ENCODE measurements around the gene PIGBOS1. TPM values are rescaled to one million over a fixed set of nuclear protein-coding genes. Genes with fewer than 3 reads are reported as not detected.
A peak's percentile ranks its signal among the peaks of the same experiment; 100 is the strongest.

PIGBOS1 gene
- total and polyA plus RNA-seq, 9 of the 15 experiments (the other 6 are each of a cell fraction or from before 2014, with no cell fraction given), result 25.2 to 76.2 (median 46.0) TPM

- no peak for TF ChIP-seq RREB1 (CRISPR knock-in tag; IDR thresholded peaks at IDR 0.05)
- peak; percentile 15; the same call in 1 of the 2 replicates for TF ChIP-seq KLF1 (tag; IDR thresholded peaks at IDR 0.05)
- TF ChIP-seq MEF2D (tag; conservative IDR thresholded peaks at IDR 0.05; ENCODE audit: low read depth), result no peak
- peak; percentile 49; the same call in 1 of the 2 replicates for TF ChIP-seq ZNF589 (CRISPR knock-in tag; IDR thresholded peaks at IDR 0.05; ENCODE audit: low read depth)
- TF ChIP-seq THAP12 (CRISPR knock-in tag; IDR thresholded peaks at IDR 0.05), result no peak
- TF ChIP-seq ZNF384 (IDR thresholded peaks at IDR 0.05; ENCODE audit: low read depth, low read length), result no peak
- TF ChIP-seq PYGO2 (tag; IDR thresholded peaks at IDR 0.05), result no peak
- no peak for TF ChIP-seq FUS (optimal IDR thresholded peaks at IDR 0.05; ENCODE audit: low read depth, low read length)
- peak in 1 of 3 experiments; percentile 20 for TF ChIP-seq YY1 (IDR thresholded peaks at IDR 0.05; ENCODE audit: borderline replicate concordance in 1 of 3, control insufficient read depth in 1 of 3, extremely low read depth in 1 of 3, insufficient read depth in 3 of 3, insufficient read length in 1 of 3, insufficient replicate concordance in 2 of 3, low read depth in 1 of 3, low read length in 2 of 3)
- peak; percentile 47 to 52; a peak in 2 of 4 replicates for TF ChIP-seq NRF1 (conservative IDR thresholded peaks at IDR 0.05 in 1 of 2, IDR thresholded peaks at IDR 0.05 in 1 of 2)
- no peak for TF ChIP-seq ZBTB8A (IDR thresholded peaks at IDR 0.05; ENCODE audit: partially characterized antibody)
- no peak for TF ChIP-seq NR2C2 (CRISPR knock-in tag; IDR thresholded peaks at IDR 0.05)
- peak; percentile 56; the same call in 1 of the 2 replicates for TF ChIP-seq NR2C2 (tag; IDR thresholded peaks at IDR 0.05)
- TF ChIP-seq EP400 (IDR thresholded peaks at IDR 0.05), result peak; percentile 61
- peak; percentile 57 to 84; a peak in 3 of 4 replicates for TF ChIP-seq UBTF (IDR thresholded peaks at IDR 0.05; ENCODE audit: borderline replicate concordance in 1 of 2, low read depth in 2 of 2, low read length in 2 of 2)
- TF ChIP-seq ZNF253 (CRISPR knock-in tag; conservative IDR thresholded peaks at IDR 0.05), result no peak
These were observed 29.0 kb downstream of the PIGBOS1 start, which contains the start of gene RAB27A (continued) for GRCh38 chr15:55289746-55290527.
